Fibroblast of lung (primary cell): ENCODE results near the gene SKIC8.

ENCODE experiments used
- EZH2 ChIP-seq: IDR thresholded peaks from 2 replicates; pipeline ENCODE4 v1.5.1; 2012; ENCODE audit warnings: low read length, control low read depth, mild to moderate bottlenecking; ENCODE audit errors: missing control alignments
- TF ChIP-seq, protein P1 (sequence below), 2 donors: IDR thresholded peaks in 1 of 2; conservative IDR thresholded peaks in 1 of 2; 1 replicate in 1 of 2; 2 replicates in 1 of 2; pipeline ENCODE4 v1.5.1; 2011 to 2012; ENCODE audit warnings: low read length in 2 of 2, control low read depth in 1 of 2, inconsistent platforms in 1 of 2, low read depth in 1 of 2, mild to moderate bottlenecking in 1 of 2

GRCh38 chr15:78264304-78265136, 34.9 kb downstream of the SKIC8 start, which contains the start of gene DNAJA4:
- TF ChIP-seq, protein P1, sequence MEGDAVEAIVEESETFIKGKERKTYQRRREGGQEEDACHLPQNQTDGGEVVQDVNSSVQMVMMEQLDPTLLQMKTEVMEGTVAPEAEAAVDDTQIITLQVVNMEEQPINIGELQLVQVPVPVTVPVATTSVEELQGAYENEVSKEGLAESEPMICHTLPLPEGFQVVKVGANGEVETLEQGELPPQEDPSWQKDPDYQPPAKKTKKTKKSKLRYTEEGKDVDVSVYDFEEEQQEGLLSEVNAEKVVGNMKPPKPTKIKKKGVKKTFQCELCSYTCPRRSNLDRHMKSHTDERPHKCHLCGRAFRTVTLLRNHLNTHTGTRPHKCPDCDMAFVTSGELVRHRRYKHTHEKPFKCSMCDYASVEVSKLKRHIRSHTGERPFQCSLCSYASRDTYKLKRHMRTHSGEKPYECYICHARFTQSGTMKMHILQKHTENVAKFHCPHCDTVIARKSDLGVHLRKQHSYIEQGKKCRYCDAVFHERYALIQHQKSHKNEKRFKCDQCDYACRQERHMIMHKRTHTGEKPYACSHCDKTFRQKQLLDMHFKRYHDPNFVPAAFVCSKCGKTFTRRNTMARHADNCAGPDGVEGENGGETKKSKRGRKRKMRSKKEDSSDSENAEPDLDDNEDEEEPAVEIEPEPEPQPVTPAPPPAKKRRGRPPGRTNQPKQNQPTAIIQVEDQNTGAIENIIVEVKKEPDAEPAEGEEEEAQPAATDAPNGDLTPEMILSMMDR (conservative IDR thresholded peaks at IDR 0.05 in 1 of 2, IDR thresholded peaks at IDR 0.05 in 1 of 2; ENCODE audit: low read depth in 1 of 2, low read length in 2 of 2): no peak
- peak; percentile 32 for TF ChIP-seq EZH2
